A172 (cell line): ENCODE data around the gene STAC2. TPM values are rescaled to one million over a fixed set of nuclear protein-coding genes. Genes with fewer than 3 reads are reported as not detected.

Source experiments
- DNase-seq: peaks from one replicate; pipeline ENCODE4 v3.0.0-alpha.2; 2015; ENCODE audit warnings: low spot score
- total RNA-seq: library from RNA; depleted of rRNA; stranded (reverse); fragments of >200 nt; shearing (Covaris generic); gene quantifications from 2 replicates; pipeline ENCODE4 v1.2.3, GENCODE V29; 2014; rRNA removed

The STAC2 gene
- total RNA-seq, 1 experiment from 2014 or later, result not detected

GRCh38 chr17:39165178-39165840, 60.4 kb downstream of the STAC2 start:
- no peak for DNase-seq

- peak; percentile 64 for DNase-seq
Observed at GRCh38 chr17:39164675-39165143, 61.0 kb downstream of the STAC2 start.

GRCh38 chr17:39161962-39162361, 63.8 kb downstream of the STAC2 start:
- DNase-seq, result no peak

Other genes starting within 250 kb of the STAC2 start
- 0.64 and 2.1 TPM in 2 replicates for gene PLXDC1, start 74.3 kb downstream of the STAC2 start, total RNA-seq
- gene ARL5C, start 59.8 kb downstream of the STAC2 start, total RNA-seq, result not detected in 2 replicates
- gene CACNB1, start 28.3 kb downstream of the STAC2 start, total RNA-seq, result 4.0 and 4.5 TPM in 2 replicates
- gene RPL19, start 25.7 kb downstream of the STAC2 start, total RNA-seq, result 2,332 and 2,918 TPM in 2 replicates
- 9.8 and 11.9 TPM in 2 replicates for gene FBXL20, start 175.7 kb upstream of the STAC2 start, total RNA-seq
- 17.2 and 19.3 TPM in 2 replicates for gene MED1, start 225.3 kb upstream of the STAC2 start, total RNA-seq
- 48.9 and 50.4 TPM in 2 replicates for gene CDK12, start 235.5 kb upstream of the STAC2 start, total RNA-seq